ENCODE data around the gene CFAP210.

CFAP210 gene

GRCh38 chr2:169684135-169684565 lies 10.1 kb downstream of the CFAP210 start:
- Histone ChIP-seq H4K20me1 (ENCODE audit: insufficient read depth, low read length) (no peaks in the 10 kb centered on the region), H3K27me3 (replicated peaks; ENCODE audit: insufficient read depth, low read length) (no peaks in the 10 kb centered on the region), H3K4me3 (ENCODE audit: low read length) (no peak overlapping the region), H3K4me1 (ENCODE audit: low read length) (no peaks in the 10 kb centered on the region), H3K27ac (ENCODE audit: low read length) (no peak overlapping the region), H3K9me3 (replicated peaks; ENCODE audit: insufficient read depth, low read length) (no peaks in the 10 kb centered on the region), H3K9me2 (replicated peaks; ENCODE audit: insufficient read depth, low read length) (no peaks in the 10 kb centered on the region), H3F3A (ENCODE audit: insufficient read depth, low read length) (no peaks in the 10 kb centered on the region), H3K9ac (ENCODE audit: low read length) (no peak overlapping the region), H2AFZ (ENCODE audit: low read length) (no peak overlapping the region), H3K79me2 (ENCODE audit: low read length) (no peaks in the 10 kb centered on the region), H3K36me3 (replicated peaks; ENCODE audit: insufficient read depth, low read length) (no peaks in the 10 kb centered on the region), H3K4me2 (ENCODE audit: low read depth, low read length) (no peak overlapping the region)
- no peak for TF ChIP-seq EZH2 (optimal IDR thresholded peaks at IDR 0.05; ENCODE audit: low read depth, low read length)
- no peak for TF ChIP-seq CTCF (IDR thresholded peaks at IDR 0.05; ENCODE audit: low read length)
- TF ChIP-seq EZH2phosphoT487 (IDR thresholded peaks at IDR 0.05; ENCODE audit: low read length) = no peak
- DNase-seq = no peak

- H2AFZ ChIP-seq (ENCODE audit: low read length) = no peak overlapping the region
- H3K9me3 ChIP-seq (replicated peaks; ENCODE audit: insufficient read depth, low read length) = no peaks in the 10 kb centered on the region
- no peaks in the 10 kb centered on the region for H3K9me2 ChIP-seq (replicated peaks; ENCODE audit: insufficient read depth, low read length)
- no peaks in the 10 kb centered on the region for H3K27me3 ChIP-seq (replicated peaks; ENCODE audit: insufficient read depth, low read length)
- no peak for DNase-seq
- no peaks in the 10 kb centered on the region for H3K36me3 ChIP-seq (replicated peaks; ENCODE audit: insufficient read depth, low read length)
- H3K4me3 ChIP-seq (ENCODE audit: low read length) = no peak overlapping the region
- H3K4me2 ChIP-seq (ENCODE audit: low read depth, low read length) = no peak overlapping the region
- H3K9ac ChIP-seq (ENCODE audit: low read length) = no peak overlapping the region
- H3K27ac ChIP-seq (ENCODE audit: low read length) = no peak overlapping the region
- no peaks in the 10 kb centered on the region for H4K20me1 ChIP-seq (ENCODE audit: insufficient read depth, low read length)
- no peak for TF ChIP-seq EZH2phosphoT487 (IDR thresholded peaks at IDR 0.05; ENCODE audit: low read length)
- TF ChIP-seq EZH2 (optimal IDR thresholded peaks at IDR 0.05; ENCODE audit: low read depth, low read length) = no peak
- TF ChIP-seq CTCF (IDR thresholded peaks at IDR 0.05; ENCODE audit: low read length) = no peak
- no peaks in the 10 kb centered on the region for H3K4me1 ChIP-seq (ENCODE audit: low read length)
- no peaks in the 10 kb centered on the region for H3K79me2 ChIP-seq (ENCODE audit: low read length)
- H3F3A ChIP-seq (ENCODE audit: insufficient read depth, low read length) = no peaks in the 10 kb centered on the region
Observed at GRCh38 chr2:169683425-169684134, 10.6 kb downstream of the CFAP210 start.

- no peaks in the 10 kb centered on the region for H4K20me1 ChIP-seq (ENCODE audit: insufficient read depth, low read length)
- no peak overlapping the region for H3K4me3 ChIP-seq (ENCODE audit: low read length)
- no peaks in the 10 kb centered on the region for H3K36me3 ChIP-seq (replicated peaks; ENCODE audit: insufficient read depth, low read length)
- no peaks in the 10 kb centered on the region for H3K9me2 ChIP-seq (replicated peaks; ENCODE audit: insufficient read depth, low read length)
- H3K79me2 ChIP-seq (ENCODE audit: low read length) = no peaks in the 10 kb centered on the region
- no peak for DNase-seq
- no peaks in the 10 kb centered on the region for H3K9me3 ChIP-seq (replicated peaks; ENCODE audit: insufficient read depth, low read length)
- no peak overlapping the region for H3K27ac ChIP-seq (ENCODE audit: low read length)
- no peaks in the 10 kb centered on the region for H3K4me1 ChIP-seq (ENCODE audit: low read length)
- H3F3A ChIP-seq (ENCODE audit: insufficient read depth, low read length) = no peaks in the 10 kb centered on the region
- no peak for TF ChIP-seq EZH2phosphoT487 (IDR thresholded peaks at IDR 0.05; ENCODE audit: low read length)
- TF ChIP-seq CTCF (IDR thresholded peaks at IDR 0.05; ENCODE audit: low read length) = no peak
- no peak for TF ChIP-seq EZH2 (optimal IDR thresholded peaks at IDR 0.05; ENCODE audit: low read depth, low read length)
- H2AFZ ChIP-seq (ENCODE audit: low read length) = no peak overlapping the region
- no peaks in the 10 kb centered on the region for H3K27me3 ChIP-seq (replicated peaks; ENCODE audit: insufficient read depth, low read length)
- no peak overlapping the region for H3K9ac ChIP-seq (ENCODE audit: low read length)
- H3K4me2 ChIP-seq (ENCODE audit: low read depth, low read length) = no peak overlapping the region
Observed at GRCh38 chr2:169683054-169683424, 11.2 kb downstream of the CFAP210 start.

Measured in MM.1S (cell line).